Neuronal stem cell (in vitro differentiated cells): ENCODE measurements around the gene STAM.

Experiments
- DNase-seq: peaks from one replicate; pipeline ENCODE4 v3.0.0-alpha.2; 2013; ENCODE audit warnings: low spot score
- H2AFZ ChIP-seq: one replicate; pipeline ENCODE4 v1.6.1; 2013; ENCODE audit warnings: mild to moderate bottlenecking, low read length, inconsistent platforms
- H2AK5ac ChIP-seq: 2 replicates; pipeline ENCODE4 v1.6.1; 2013; ENCODE audit warnings: low read depth, mild to moderate bottlenecking, inconsistent platforms, low read length, moderate library complexity, mixed read lengths
- H2BK120ac ChIP-seq: 2 replicates; pipeline ENCODE4 v1.6.1; 2013; ENCODE audit warnings: low read depth, mild to moderate bottlenecking, inconsistent platforms, low read length, moderate library complexity, mixed read lengths
- H2BK12ac ChIP-seq: one replicate; pipeline ENCODE4 v1.6.1; 2013; ENCODE audit warnings: low read length, inconsistent platforms
- H2BK15ac ChIP-seq: 2 replicates; pipeline ENCODE4 v1.6.1; 2013; ENCODE audit warnings: mild to moderate bottlenecking, low read length, inconsistent platforms, mixed read lengths
- H2BK5ac ChIP-seq: one replicate; pipeline ENCODE4 v1.6.1; 2013; ENCODE audit warnings: inconsistent platforms, mild to moderate bottlenecking, low read length, moderate library complexity
- H3K14ac ChIP-seq: one replicate; pipeline ENCODE4 v1.6.1; 2013; ENCODE audit warnings: low read length, inconsistent platforms
- H3K18ac ChIP-seq: 2 replicates; pipeline ENCODE4 v1.6.1; 2013; ENCODE audit warnings: low read length, inconsistent platforms
- H3K23ac ChIP-seq: 2 replicates; pipeline ENCODE4 v1.6.1; 2013; ENCODE audit warnings: low read depth, mild to moderate bottlenecking, mixed read lengths, low read length, inconsistent platforms; ENCODE audit not compliant: poor library complexity
- H3K27ac ChIP-seq: replicated peaks from 3 replicates; pipeline ENCODE4 v1.5.1; 2013; ENCODE audit warnings: low read length, inconsistent platforms
- H3K27me3 ChIP-seq, 3 experiments: 2 replicates each; pipeline ENCODE4 v1.6.1; 2013; ENCODE audit warnings: low read length in 3 of 3, mild to moderate bottlenecking in 2 of 3, inconsistent platforms in 1 of 3, low read depth in 1 of 3, mixed read lengths in 1 of 3, moderate library complexity in 1 of 3; ENCODE audit not compliant: control insufficient read depth in 3 of 3, insufficient read depth in 3 of 3
- H3K36me3 ChIP-seq, 2 donors: replicated peaks in 1 of 2; 2 replicates each; pipeline ENCODE4 v1.6.1; 2013; ENCODE audit warnings: low read length in 2 of 2; ENCODE audit not compliant: control insufficient read depth in 2 of 2, insufficient read depth in 2 of 2
- H3K4ac ChIP-seq: 2 replicates; pipeline ENCODE4 v1.6.1; 2013; ENCODE audit warnings: inconsistent platforms, mild to moderate bottlenecking, low read length, moderate library complexity
- H3K4me1 ChIP-seq, 2 donors: 1 replicate in 1 of 2; 2 replicates in 1 of 2; pipeline ENCODE4 v1.6.1; 2013; ENCODE audit warnings: low read length in 2 of 2, low read depth in 1 of 2; ENCODE audit not compliant: control insufficient read depth in 2 of 2, insufficient read depth in 1 of 2
- H3K4me2 ChIP-seq: one replicate; pipeline ENCODE4 v1.6.1; 2013; ENCODE audit warnings: mild to moderate bottlenecking, low read length, inconsistent platforms; ENCODE audit not compliant: insufficient read depth, poor library complexity, severe bottlenecking
- H3K4me3 ChIP-seq, 2 donors: 2 replicates each; pipeline ENCODE4 v1.5.1; 2013; ENCODE audit warnings: low read length in 2 of 2, mild to moderate bottlenecking in 2 of 2, inconsistent platforms in 1 of 2, moderate library complexity in 1 of 2
- H3K79me1 ChIP-seq: one replicate; pipeline ENCODE4 v1.6.1; 2013; ENCODE audit warnings: low read depth, mild to moderate bottlenecking, inconsistent platforms, low read length, moderate library complexity
- H3K9ac ChIP-seq: one replicate; pipeline ENCODE4 v1.6.1; 2013; ENCODE audit warnings: mild to moderate bottlenecking, low read depth, low read length, inconsistent platforms; ENCODE audit not compliant: poor library complexity
- H3K9me3 ChIP-seq, 2 donors: replicated peaks in 1 of 2; 2 replicates each; pipeline versions ENCODE3 to v1.6.1; 2013; ENCODE audit warnings: low read length in 2 of 2, mild to moderate bottlenecking in 2 of 2, inconsistent platforms in 1 of 2, low read depth in 1 of 2, mixed read lengths in 1 of 2, moderate library complexity in 1 of 2; ENCODE audit not compliant: control insufficient read depth in 2 of 2, insufficient read depth in 1 of 2
- H4K8ac ChIP-seq: one replicate; pipeline ENCODE4 v1.6.1; 2013; ENCODE audit warnings: low read depth, mild to moderate bottlenecking, inconsistent platforms, low read length, moderate library complexity
- H4K91ac ChIP-seq: one replicate; pipeline ENCODE4 v1.6.1; 2013; ENCODE audit warnings: low read length, low read depth, mild to moderate bottlenecking, inconsistent platforms; ENCODE audit not compliant: poor library complexity
- WGBS, 2 donors: extraction: QIAGEN DNeasy Blood & Tissue Kit; methylation state at CpG; one replicate each; pipeline ENCODE4 v1.1.7; 2013; ENCODE audit warnings: missing lambda C conversion rate in 2 of 2, mixed read lengths in 1 of 2; ENCODE audit not compliant: insufficient read length in 2 of 2, insufficient replicate concordance in 1 of 2; ENCODE audit errors: extremely low coverage in 2 of 2; 5-methylcytosine and 5-hydroxymethylcytosine counted together

The STAM gene

GRCh38 chr10:17736223-17736622 is 92.3 kb downstream of the STAM start:
- Histone ChIP-seq H3K27ac (no peak overlapping the region), H3K4me2 (no peak overlapping the region), H2AFZ (peak overlapping the region; percentile 68), H2BK15ac (no peak overlapping the region), H3K4ac (no peak overlapping the region), H3K9ac (no peak overlapping the region), H2BK5ac (no peak overlapping the region), H2BK12ac (no peak overlapping the region), H3K18ac (no peak overlapping the region), H4K8ac (no peak overlapping the region), H2AK5ac (no peak overlapping the region), H3K79me1 (no peaks in the 10 kb centered on the region), H3K4me3 (no peak overlapping the region), H2BK120ac (no peak overlapping the region), H3K36me3 (no peaks in the 10 kb centered on the region), H3K4me1 (peaks cover 0 to 6% of the 10 kb centered on the region in 2 donors), H3K9me3 (peaks cover 0 to 2% of the 10 kb centered on the region in 2 donors), H3K23ac (no peak overlapping the region), H4K91ac (no peak overlapping the region), H3K14ac (no peak overlapping the region), H3K27me3 (peaks cover 0 to 1% (median 0%) of the 10 kb centered on the region in 3 experiments)
- WGBS, 2 donors, result no CpG with 5 or more reads among the region's 2 CpGs
- DNase-seq, result no peak

- Histone ChIP-seq H3K4me3 (no peak overlapping the region), H2BK12ac (no peak overlapping the region), H3K27me3 (peaks cover 0 to 1% (median 0%) of the 10 kb centered on the region in 3 experiments), H2AFZ (peak overlapping the region; percentile 47), H3K18ac (peak overlapping the region; percentile 44), H3K14ac (no peak overlapping the region), H3K79me1 (no peaks in the 10 kb centered on the region), H3K23ac (peak overlapping the region; percentile 34), H3K36me3 (no peaks in the 10 kb centered on the region), H2BK15ac (peak overlapping the region; percentile 30), H3K9me3 (peaks cover 0 to 2% of the 10 kb centered on the region in 2 donors), H2AK5ac (no peak overlapping the region), H3K9ac (no peak overlapping the region), H3K4me2 (no peak overlapping the region), H4K8ac (peak overlapping the region; percentile 66), H3K4ac (no peak overlapping the region), H3K27ac (no peak overlapping the region), H2BK5ac (no peak overlapping the region), H4K91ac (no peak overlapping the region), H2BK120ac (no peak overlapping the region), H3K4me1 (peaks cover 0 to 6% of the 10 kb centered on the region in 2 donors)
- DNase-seq, result peak; percentile 15
- no CpG with 5 or more reads among the region's 12 CpGs for WGBS, 2 donors
These were observed 93.3 kb downstream of the STAM start for GRCh38 chr10:17737027-17737965.

- Histone ChIP-seq H4K8ac (no peak overlapping the region), H3K27me3 (peaks cover 0 to 1% (median 0%) of the 10 kb centered on the region in 3 experiments)
These were observed 96.7 kb downstream of the STAM start for GRCh38 chr10:17740668-17741067.

GRCh38 chr10:17742918-17743317 is 99.0 kb downstream of the STAM start:
- Histone ChIP-seq H3K4ac (no peak overlapping the region), H3K4me1 (no peaks in the 10 kb centered on the region), H3K27ac (no peak overlapping the region), H3K36me3 (no peaks in the 10 kb centered on the region), H3K23ac (no peak overlapping the region), H4K91ac (no peak overlapping the region), H3K18ac (no peak overlapping the region), H3K9me3 (no peaks in the 10 kb centered on the region), H3K4me3 (no peak overlapping the region), H2AFZ (peak overlapping the region; percentile 68), H2BK12ac (no peak overlapping the region), H3K79me1 (no peaks in the 10 kb centered on the region), H2BK120ac (no peak overlapping the region), H3K9ac (no peak overlapping the region), H3K27me3 (no peaks in the 10 kb centered on the region), H3K14ac (no peak overlapping the region), H4K8ac (no peak overlapping the region), H3K4me2 (no peak overlapping the region), H2BK5ac (no peak overlapping the region), H2AK5ac (no peak overlapping the region), H2BK15ac (no peak overlapping the region)
- no CpG with 5 or more reads among the region's 14 CpGs for WGBS, 2 donors
- peak; percentile 47 for DNase-seq

More at GRCh38 chr10:17740668-17741067, 96.7 kb downstream of the STAM start:
- no peak overlapping the region for H3K9ac ChIP-seq
- H4K91ac ChIP-seq, result no peak overlapping the region
- no peak overlapping the region for H2BK5ac ChIP-seq
- no peak overlapping the region for H3K4ac ChIP-seq
- peaks cover 0 to 4% of the 10 kb centered on the region in 2 donors for H3K4me1 ChIP-seq
- no peak for DNase-seq
- no peak overlapping the region for H2BK12ac ChIP-seq
- no peaks in the 10 kb centered on the region for H3K36me3 ChIP-seq
- no peak overlapping the region for H3K18ac ChIP-seq
- H2BK120ac ChIP-seq, result no peak overlapping the region
- H3K14ac ChIP-seq, result no peak overlapping the region
- no peak overlapping the region for H3K23ac ChIP-seq
- no peak overlapping the region for H2AK5ac ChIP-seq
- no peak overlapping the region for H3K4me3 ChIP-seq
- no peak overlapping the region for H3K27ac ChIP-seq
- no peaks in the 10 kb centered on the region for H3K79me1 ChIP-seq
- H3K9me3 ChIP-seq, result peaks cover 0 to 2% of the 10 kb centered on the region in 2 donors
- no peak overlapping the region for H2AFZ ChIP-seq
- no CpG with 5 or more reads among the region's 1 CpG for WGBS, 2 donors
- H2BK15ac ChIP-seq, result no peak overlapping the region
- no peak overlapping the region for H3K4me2 ChIP-seq
